GM08714 (cell line): ENCODE data around the gene PPP1R16B.

Experiments used
- H3K4me3 ChIP-seq: fragments of 200-500 bp; sonication (Bioruptor generic); 2 replicates; pipeline ENCODE4 v1.5.1; 2014; ENCODE audit warnings: mild to moderate bottlenecking, low read length, inconsistent platforms
- ZNF274 ChIP-seq: IDR thresholded peaks from 2 replicates; pipeline ENCODE4 v1.6.1; 2012; ENCODE audit warnings: mild to moderate bottlenecking, low read depth, low read length

PPP1R16B gene

GRCh38 chr20:38805502-38805957 lies at the start of gene PPP1R16B:
PPP1R16B (plus strand) TSS chr20:38805697; CDS start chr20:38835926, 30,229 bp downstream.
- TF ChIP-seq ZNF274, result no peak
- H3K4me3 ChIP-seq, result peak within 1 kb of the TSS; percentile 81

- no peak overlapping the region for H3K4me3 ChIP-seq
These were observed 48.2 kb upstream of the PPP1R16B start for GRCh38 chr20:38757145-38757775.

DNA sequence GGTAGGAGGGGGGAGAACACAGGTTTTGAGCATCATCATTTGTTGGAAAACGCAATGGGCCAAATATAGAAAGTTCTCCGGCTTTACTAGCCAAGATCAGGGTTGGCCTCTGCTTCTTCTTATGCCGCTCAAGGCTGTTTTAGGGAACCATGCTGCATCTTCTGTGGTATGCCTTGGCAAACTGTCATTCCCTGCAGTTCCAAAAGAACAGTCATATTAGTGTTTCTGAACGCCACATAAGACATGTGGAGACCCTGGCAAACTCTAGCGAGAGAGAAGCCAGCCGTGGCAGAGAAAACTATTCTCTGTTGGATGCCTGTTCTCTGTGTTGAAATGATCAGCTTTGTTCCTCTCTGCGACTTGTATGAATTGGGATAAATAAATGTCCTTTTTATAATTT lies 46.4 kb upstream of the PPP1R16B start:
- no peak for TF ChIP-seq ZNF274
- H3K4me3 ChIP-seq, result no peak overlapping the region

More at GRCh38 chr20:38757145-38757775, 48.2 kb upstream of the PPP1R16B start:
- no peak for TF ChIP-seq ZNF274

DNA sequence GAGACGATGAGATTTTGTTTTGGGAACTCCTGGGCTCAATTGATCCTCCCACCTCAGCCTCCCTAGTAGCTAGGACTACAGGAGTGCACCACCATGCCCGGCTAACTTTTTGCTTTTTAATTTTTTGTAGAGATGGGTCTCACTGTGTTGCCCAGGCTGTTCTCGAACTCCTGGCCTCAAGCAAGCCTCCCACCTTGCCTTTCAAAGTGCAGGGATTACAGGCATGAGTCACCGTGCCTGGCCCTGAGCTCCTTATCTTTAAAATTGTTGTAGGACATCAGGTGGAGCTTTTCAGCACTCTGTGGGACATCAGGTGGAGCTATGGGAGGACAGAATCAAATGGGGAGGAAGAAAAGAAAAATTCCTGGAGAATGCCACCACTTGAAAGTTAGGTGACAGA lies 44.5 kb upstream of the PPP1R16B start:
- no peak overlapping the region for H3K4me3 ChIP-seq
- TF ChIP-seq ZNF274, result no peak

DNA sequence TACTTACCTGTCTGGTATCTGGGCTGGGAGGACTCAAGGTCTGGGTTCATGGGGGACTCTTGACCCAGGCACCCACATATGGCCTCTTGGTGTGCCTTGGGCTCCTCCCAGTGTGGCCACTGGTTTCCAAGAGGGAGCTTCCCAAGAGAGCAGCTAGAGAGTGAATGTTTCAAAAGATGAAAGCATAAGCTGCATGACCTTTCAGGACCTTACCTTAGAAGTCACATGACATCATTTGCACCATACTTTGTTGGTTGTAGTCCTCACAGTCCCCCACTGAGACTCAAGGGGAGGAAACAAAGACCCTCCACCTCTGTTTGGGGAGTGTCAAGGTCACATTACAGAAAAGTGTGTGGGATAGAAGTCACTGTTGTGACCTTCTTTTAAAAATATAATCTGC lies 43.3 kb upstream of the PPP1R16B start:
- no peak overlapping the region for H3K4me3 ChIP-seq
- no peak for TF ChIP-seq ZNF274

GRCh38 chr20:38763616-38764015 lies 41.9 kb upstream of the PPP1R16B start:
- TF ChIP-seq ZNF274, result no peak
- no peak overlapping the region for H3K4me3 ChIP-seq

DNA sequence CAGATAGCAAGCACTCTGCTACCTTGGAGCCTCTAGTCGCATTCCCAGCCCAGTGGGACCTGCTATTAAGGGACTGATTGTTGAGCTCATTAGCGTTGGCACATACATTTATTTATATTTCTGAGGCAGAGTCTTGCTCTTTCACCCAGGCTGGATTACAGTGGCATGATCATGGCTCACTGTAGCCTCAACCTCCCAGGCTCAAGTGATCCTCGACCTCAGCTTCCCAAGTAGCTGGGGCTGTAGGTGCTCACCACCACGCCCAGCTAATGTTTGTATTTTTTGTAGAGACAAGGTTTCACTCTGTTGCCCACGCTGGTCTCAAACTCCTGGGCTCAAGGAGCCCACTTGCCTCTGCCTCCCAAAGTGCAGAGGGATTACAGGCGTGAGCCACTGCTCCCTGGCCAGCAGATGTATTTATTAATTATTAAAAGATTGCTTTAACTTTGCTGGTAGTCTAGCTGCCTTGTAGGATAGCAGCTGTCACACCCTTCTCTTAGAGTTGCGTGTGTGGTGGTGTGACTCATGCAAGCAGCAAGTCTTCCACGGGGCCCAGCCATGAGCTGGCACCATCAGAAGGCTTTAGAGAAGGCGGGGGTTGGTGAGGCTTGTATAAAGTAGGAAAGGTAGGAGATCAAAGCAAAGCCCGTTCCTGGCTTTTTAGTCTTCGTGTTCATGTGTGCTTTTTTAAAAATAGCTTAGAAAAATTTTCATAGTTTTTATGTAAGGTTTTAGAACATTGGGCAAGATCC lies 40.8 kb upstream of the PPP1R16B start:
- H3K4me3 ChIP-seq, result no peak overlapping the region
- no peak for TF ChIP-seq ZNF274

GRCh38 chr20:38766071-38766470 lies 39.4 kb upstream of the PPP1R16B start:
- TF ChIP-seq ZNF274, result no peak
- H3K4me3 ChIP-seq, result no peak overlapping the region

DNA sequence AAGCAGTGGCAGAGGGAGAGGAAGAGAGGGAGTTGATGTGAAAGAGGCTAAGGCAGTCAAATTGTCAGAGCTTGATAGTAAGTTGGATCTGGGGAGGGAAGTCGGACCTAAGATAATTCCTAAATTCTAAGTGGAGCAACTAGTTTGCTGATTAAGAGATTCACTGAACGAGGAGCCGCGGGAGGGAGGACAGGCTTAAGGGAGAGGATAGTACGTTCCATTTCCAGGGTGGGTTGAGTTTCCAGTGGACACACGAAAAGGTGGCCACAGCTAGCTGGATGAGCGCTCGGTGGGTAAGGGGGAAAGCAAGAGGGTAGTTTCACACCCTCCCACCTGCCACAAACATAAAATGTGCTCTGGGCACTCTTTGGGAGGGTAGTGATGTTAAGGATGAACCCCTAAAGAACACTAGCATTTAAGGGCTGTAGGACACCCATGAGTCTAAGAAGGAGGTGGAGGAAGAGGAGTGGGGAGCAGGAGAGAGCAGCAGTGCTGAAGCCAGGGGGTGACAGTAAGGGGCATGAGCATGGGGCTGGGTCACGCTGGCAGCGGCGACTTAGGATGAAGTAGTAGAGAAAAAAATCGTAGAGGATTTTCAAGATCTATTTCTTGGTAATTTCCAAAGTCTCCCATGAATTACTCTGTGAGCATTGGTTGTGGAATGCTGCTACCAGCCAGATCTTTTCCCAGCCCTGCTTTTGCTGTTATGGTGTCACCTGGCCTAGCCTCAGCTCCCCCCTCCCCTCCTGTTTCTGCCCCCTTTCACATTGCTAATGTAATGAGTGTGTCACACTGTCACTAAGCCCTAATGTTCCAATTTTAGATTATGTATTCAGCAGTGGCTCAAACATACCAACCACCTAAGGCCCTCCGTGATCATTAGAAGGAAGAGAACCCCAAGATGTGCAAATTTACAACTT lies 35.9 kb upstream of the PPP1R16B start:
- H3K4me3 ChIP-seq, result no peak overlapping the region
- no peak for TF ChIP-seq ZNF274

- no peak overlapping the region for H3K4me3 ChIP-seq
- TF ChIP-seq ZNF274, result no peak
These were observed 35.0 kb upstream of the PPP1R16B start for GRCh38 chr20:38770546-38770945.

GRCh38 chr20:38770970-38771369 lies 34.5 kb upstream of the PPP1R16B start:
- no peak for TF ChIP-seq ZNF274
- no peak overlapping the region for H3K4me3 ChIP-seq

- TF ChIP-seq ZNF274, result no peak
- H3K4me3 ChIP-seq, result no peak overlapping the region
These were observed 33.9 kb upstream of the PPP1R16B start for GRCh38 chr20:38771621-38772020.

DNA sequence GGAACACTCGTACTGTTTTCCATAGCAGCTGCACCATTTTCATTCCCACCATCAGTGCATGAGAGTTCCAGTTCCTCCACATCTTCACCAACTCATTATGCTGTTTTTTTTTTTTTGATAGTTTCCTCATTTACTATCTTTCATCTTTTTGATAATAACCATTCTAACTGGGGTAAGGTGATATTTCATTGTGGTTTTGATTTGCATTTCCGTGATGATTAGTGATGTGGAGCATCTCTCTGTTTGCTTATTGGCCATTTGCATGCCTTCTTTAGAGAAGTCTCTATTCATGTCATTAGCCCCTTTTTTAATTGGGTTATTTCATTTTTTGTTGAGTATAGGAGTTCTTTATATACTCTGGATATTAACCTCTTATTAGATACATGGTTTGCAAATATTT lies 31.3 kb upstream of the PPP1R16B start:
- no peak overlapping the region for H3K4me3 ChIP-seq
- no peak for TF ChIP-seq ZNF274

GRCh38 chr20:38776363-38776762 lies 29.1 kb upstream of the PPP1R16B start:
- H3K4me3 ChIP-seq, result no peak overlapping the region
- TF ChIP-seq ZNF274, result no peak
